ENCODE results near the gene ALK.

ALK gene

GRCh38 chr2:29239209-29239960, 682.0 kb downstream of the ALK start:
- no peak for DNase-seq

- DNase-seq: no peak
Observed at GRCh38 chr2:29238497-29238896, 682.9 kb downstream of the ALK start.

DNA sequence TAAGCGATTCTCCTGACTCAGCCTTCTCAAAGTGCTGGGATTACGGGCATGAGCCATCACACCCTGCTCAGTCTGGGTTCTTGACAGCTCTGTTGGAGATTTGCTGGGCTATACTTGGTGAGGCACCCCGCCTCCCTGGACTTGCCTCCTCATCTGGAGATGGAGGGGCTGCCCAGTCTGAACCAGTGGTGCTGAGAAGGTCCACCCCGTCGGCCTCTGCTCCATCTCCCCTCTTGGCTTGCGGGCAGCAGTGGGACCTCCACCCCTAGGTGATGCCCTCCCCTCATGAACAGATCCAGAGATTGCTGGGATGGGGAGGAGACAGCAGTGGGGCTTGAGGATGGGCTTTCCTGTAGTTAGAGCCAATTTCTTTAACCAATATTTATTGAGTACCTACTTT, 685.3 kb downstream of the ALK start:
- DNase-seq: no peak

DNA sequence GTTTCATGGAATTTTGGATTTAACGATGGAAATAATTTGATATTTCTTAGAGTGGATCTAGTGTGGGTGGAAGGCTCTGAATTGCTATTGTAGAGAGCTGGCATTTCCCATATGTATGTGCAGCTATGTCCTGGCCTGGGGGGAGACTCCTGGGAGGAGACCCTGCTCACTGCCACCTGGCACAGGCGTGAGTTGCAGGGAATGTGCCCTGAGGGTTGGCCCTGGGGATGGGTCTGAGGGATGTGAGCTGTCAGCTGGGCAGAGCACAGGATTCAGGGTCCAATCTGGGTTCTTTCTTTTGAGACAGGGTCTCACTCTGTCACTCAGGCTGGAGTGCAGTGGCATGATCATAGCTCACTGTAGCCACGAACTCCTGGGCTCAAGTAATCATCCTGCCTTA, 686.0 kb downstream of the ALK start:
- DNase-seq: no peak

DNA sequence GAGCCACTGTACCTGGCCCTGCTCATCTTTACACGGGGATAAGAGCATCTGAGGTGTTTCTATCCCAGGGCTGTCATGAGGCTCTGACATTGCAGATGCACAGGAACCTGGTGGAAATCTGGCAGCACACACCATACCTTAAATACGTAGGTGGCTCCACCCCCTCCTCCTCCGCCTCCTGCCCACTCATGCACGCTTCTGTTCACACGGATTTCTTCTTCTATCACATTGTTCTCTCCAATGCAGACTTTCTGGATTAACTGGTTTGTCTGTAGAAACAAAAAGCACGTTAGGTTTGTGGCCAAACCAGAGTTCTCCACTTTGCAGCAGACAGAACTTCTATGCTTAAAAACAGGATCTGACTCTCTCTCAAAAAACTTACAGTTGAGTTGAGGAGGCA, 688.0 kb downstream of the ALK start:
- no peak for DNase-seq

DNA sequence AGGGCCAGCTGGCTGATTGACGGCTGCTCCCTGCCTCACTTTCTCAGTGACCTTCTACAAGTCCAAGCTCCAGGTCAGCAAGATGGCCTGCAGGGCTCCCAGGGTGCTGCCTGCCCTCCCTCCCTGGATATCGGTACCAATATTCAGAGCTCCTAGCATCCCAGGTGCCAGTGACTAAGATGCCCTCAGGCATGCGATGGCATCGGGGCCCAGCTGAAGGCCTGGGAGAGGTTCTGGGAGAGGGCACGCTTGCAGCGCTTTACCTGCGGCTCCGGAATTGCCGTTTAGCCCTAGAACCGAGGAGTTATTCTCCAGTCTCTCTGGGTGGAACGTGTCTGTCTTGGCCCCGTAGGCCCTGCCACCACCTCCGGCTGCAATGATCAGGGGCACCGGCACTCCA, 689.3 kb downstream of the ALK start:
- no peak for DNase-seq

- no peak for DNase-seq
Observed at GRCh38 chr2:29229640-29230039, 691.7 kb downstream of the ALK start.

DNA sequence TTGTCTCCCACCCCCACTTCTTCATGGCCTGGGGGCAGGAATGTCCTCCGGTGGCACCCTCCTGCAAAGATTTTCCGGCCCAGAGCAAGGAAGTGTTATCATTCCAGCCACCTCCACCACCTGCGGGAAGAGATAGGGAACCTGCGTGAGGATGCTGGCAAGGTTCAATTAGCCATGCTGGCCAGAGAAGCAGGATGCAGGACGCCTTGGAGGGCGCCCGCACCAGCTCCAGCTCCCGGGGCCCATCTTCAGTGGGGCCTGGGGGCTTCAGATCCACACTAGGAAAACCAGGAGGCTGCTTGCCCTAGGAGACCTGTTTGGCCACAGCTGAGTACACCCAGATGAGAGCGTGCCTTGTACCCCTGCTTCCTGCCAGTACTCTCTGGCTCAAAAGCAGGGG, 692.4 kb downstream of the ALK start:
- DNase-seq: no peak

DNA sequence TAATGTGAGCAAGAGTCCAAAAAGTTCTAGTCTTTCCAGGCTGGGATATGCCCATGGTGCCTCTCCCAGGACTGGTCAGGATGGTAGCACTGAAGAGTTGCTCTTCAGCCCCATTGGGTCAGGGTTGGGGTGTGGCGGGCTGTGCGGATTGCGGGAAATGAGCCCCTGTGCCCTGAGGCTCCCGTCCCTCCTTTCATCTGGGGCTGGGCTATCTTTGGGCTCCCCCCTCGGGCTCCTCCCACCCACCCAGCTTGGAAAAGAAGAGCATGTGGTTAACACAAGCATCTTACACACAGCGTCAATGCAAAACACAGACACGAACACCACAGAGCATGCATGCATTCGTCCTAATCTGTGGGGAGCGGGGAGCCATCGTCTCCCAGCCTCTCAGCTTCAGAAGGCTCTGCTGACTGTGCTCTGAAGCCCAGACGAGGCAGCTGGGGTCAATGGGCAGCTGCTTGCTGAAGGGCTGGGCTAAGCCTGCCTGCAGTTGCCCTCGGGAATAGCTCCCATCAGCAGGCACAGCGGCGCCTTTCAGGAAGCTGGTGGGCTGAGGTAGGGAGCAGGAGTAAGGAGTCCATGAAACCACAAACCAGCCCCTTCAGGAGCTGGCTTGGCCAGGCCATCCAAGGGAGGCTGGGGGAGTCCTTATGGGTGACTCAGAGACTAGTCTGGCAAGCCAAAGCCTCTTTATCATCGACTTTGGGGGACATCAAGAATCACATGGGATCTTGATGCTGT, 693.3 kb downstream of the ALK start:
- DNase-seq: no peak

GRCh38 chr2:29226808-29227207, 694.6 kb downstream of the ALK start:
- no peak for DNase-seq

- no peak for DNase-seq
Observed at GRCh38 chr2:29226375-29226774, 695.0 kb downstream of the ALK start.

DNA sequence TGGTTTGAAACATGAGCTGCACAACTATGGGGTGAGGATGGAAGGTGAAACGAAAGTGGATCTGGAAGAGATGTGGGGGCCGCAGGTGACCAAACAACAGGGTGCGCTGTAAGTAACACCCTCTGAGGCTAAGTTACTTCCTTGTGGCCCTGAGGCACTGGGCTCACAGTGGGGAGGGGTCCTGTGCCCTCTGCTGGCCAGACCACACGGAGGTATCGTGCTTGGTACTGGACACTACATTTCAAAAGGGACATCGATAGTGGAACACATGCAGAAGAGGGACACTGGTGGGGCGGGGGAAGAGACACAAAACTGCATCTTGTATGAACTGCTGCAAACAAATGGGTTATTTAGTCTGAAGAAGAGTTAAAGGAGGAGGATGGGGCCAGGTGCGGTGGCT, 695.6 kb downstream of the ALK start:
- DNase-seq: no peak

DNA sequence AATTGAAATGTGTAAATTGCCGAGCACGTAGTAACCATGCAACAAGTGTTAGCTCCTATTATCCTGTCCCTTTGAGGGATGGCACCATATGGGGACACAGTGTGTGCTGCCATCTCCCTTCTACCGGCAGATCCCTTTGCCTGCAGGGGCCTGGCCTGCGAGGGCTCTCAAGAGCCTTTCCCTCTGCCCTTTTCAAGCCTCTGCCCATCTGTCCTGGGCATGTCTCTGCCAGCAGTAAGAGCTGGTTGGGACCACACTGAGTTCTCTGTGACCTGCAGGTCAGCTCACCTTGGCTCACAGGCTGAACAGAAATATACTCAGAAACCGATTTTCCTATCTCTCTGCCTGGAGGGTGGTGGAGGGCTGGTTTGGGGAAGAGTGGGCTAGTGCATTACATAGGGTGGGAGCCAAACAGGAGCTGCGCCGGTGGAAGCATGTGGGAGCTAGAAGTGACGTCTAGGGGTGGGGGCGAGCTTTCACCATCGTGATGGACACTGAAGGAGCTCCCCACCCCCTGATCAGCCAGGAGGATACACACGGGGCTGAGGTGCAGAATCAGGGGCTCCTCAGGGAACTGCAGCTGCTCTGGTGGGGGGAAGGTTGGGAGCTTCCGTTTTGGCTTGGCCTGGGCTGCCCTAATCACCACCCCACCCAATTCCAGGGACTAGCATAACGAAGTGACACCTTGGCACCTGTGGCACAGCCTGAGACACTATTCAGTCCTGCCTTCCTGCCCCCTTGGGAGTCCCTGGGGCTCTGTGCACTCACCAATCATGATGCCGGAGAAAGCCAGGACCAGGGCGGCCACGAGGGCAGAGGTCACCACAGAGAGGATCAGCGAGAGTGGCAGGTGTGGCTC, 696.5 kb downstream of the ALK start:
- peak; percentile 1 for DNase-seq

- DNase-seq: no peak
Observed at GRCh38 chr2:29223851-29224692, 697.3 kb downstream of the ALK start.

DNA sequence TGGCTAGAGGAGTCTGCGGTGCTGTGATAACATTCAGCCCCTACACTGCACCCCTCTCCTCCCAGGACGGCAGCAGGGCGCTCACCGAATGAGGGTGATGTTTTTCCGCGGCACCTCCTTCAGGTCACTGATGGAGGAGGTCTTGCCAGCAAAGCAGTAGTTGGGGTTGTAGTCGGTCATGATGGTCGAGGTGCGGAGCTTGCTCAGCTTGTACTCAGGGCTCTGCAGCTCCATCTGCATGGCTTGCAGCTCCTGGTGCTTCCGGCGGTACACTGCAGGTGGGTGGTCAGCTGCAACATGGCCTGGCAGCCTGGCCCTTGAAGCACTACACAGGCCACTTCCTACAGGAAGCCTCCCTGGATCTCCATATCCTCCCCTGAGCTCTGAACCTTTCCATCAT, 698.1 kb downstream of the ALK start:
- DNase-seq: peak; percentile 7

GRCh38 chr2:29222381-29223179, 698.8 kb downstream of the ALK start:
- DNase-seq: peak; percentile 13

DNA sequence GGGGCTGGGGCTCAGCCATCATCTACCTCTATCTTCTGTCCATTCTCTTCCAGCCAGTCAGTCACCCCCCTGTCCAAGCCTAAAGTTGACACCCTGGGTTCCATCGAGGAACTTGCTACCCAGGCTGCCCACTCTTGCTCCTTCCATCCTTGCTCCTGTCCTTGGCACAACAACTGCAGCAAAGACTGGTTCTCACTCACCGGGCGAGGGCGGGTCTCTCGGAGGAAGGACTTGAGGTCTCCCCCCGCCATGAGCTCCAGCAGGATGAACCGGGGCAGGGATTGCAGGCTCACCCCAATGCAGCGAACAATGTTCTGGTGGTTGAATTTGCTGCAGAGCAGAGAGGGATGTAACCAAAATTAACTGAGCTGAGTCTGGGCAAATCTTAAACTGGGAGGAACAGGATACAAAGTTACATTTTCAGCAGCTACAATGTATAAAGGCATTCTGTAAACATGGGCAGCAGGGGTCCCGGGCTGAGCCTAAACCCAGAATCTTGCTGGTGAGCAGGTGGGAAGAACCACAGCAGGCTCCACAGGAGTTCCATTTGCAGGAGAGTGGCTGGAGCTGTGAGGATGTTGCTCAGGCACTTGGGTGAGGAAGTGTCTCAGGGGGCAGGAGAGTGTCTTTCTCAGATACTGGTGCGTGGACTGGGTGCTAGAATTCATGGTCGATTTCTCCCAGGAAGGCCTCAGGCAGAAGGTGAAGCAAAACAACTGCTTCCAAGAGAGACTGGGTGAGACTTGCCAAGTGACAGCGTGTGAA, 700.7 kb downstream of the ALK start:
- DNase-seq: peak; percentile 11

GRCh38 chr2:29219374-29219773, 702.0 kb downstream of the ALK start:
- DNase-seq: no peak

- DNase-seq: no peak
Observed at GRCh38 chr2:29218550-29219125, 702.7 kb downstream of the ALK start.

DNA sequence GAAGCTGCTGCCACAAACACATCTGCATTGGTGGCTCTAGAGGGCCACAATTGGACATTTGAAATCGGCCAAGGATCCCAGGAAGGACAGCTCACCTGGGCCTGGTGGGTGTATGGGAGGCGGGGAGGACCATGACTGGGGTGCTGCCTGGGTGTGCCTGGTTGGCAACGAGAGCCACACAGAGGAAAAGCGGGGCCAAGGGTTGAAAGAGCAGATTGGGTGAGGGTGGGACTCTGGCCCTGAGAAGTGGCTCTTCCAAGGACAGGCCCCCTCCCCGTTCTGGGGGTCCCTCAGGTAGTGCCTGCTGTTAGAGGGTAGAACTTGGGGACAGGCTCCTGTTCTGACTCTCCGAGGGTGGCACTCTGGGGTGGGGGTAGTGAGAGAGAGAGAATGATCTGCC, 703.3 kb downstream of the ALK start:
- no peak for DNase-seq

GRCh38 chr2:29216609-29216909, 704.8 kb downstream of the ALK start:
- DNase-seq: no peak

Measured in activated CD4-positive, CD25-positive, alpha-beta regulatory T cell treated with anti-CD3 and anti-CD28 coated beads, Interleukin-2, amount 50 U/mL, for 72 hours (primary cell).